HG03095 (cell line): ENCODE results near the gene CDH23.

ENCODE experiments used
- ATAC-seq: cut with Tn5 transposase; IDR thresholded peaks from one replicate; pipeline ENCODE4 v1.9.1; 2021; ENCODE audit warnings: moderate library complexity; ENCODE audit not compliant: unreplicated experiment

CDH23 gene

DNA sequence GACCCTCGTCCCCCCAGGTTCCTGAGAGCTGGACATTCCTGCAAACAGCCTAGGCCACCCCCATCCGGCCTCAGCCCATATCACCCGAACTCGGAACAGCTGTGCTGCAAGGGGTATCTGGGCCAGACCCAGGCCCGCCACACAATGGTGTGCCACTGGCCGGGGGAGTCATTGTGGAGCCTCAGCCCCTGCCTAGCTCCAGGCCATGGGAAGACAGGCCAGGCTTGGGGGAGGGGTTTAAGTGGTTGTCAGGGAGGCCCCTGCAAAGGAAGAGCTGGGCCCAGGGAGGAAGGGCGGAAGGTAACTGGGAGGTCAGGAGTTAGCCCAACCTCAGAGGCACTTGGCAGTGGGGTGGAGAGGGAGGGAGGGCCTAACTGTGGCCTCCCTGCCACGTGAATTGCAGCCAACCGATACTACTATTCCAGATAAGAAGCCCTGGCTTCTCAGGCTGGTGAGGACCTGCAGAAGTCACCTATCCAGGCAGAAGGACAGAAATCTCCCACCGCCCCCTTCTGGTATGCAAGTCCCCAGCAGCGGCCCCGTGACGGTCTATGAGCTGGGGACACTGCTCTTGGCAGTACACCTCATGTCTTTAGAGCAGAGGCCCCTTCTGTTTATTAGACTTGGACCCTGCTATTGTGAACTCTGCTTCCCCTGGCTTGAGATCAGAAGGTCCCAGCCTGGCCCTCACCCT, 349.8 kb downstream of the CDH23 start:
- no peak for ATAC-seq

DNA sequence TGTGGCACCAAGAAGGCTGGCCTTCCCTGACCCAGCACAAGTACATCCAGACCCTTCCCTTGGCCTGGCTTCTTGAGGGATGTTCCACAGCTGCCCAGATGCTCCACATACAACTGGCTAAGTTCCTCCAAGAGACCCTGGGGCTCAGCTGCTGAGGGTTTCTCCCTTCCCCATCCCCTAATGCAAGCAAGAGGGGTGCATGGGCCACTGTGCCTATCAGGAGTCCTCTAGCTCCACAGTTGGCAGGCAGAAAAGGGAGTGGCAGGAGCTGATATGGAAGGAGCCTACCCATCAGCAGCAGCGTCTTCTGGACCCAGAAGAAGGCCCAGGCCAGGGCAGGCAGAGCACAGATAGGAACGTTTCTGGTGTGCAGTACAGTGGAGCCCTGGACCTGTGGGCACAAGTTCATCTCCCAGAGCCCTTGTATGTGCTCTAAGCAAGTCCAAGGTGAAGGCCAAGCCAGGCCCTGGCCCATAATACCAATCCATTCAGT, 350.4 kb downstream of the CDH23 start:
- no peak for ATAC-seq

DNA sequence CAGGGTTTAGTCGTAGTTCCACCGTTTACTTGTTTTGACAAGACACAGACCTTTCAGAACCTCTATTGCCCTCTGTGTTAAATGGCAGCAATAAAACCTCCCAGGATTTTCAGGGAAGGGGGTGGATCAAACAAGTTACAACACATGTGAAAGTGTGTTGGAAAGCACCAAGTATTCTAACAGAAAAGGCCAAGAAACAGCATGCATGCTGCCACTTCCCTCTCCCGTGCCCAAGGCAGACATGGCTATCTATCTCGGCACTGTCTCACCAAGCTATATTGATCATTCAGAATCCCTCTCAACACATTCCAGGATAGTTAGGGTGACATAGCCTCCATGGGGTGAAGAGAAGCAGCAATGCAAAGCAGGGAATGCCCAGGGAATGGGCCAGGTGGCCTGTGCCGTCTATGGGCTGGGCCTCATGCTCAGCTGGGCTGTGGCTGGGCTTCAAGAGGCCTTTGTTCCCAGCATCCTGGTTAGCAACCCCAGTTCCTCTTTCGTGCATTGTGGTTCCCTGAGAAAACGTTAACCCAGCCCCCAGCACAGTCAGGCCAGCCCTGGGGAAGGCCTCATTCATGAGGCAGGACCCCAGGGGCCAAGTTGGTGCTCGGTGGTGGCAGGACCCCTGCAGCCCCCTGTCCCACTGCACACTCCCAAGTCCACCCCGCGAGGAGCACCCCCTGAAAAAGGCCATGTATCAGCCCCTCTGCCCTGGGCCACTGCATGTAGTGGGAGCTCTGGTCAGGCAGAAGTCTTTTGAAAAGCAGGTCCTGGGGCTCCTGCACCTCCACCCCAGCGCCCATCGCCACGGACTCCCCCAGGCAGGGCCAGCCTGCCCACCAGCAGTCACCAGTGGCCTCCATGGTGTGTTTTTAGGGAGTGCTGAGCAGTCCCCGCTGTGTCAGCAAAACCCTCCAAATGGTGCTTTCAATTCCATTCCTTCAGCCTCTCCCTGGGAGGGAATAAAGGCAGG, 351.1 kb downstream of the CDH23 start:
- ATAC-seq: no peak

DNA sequence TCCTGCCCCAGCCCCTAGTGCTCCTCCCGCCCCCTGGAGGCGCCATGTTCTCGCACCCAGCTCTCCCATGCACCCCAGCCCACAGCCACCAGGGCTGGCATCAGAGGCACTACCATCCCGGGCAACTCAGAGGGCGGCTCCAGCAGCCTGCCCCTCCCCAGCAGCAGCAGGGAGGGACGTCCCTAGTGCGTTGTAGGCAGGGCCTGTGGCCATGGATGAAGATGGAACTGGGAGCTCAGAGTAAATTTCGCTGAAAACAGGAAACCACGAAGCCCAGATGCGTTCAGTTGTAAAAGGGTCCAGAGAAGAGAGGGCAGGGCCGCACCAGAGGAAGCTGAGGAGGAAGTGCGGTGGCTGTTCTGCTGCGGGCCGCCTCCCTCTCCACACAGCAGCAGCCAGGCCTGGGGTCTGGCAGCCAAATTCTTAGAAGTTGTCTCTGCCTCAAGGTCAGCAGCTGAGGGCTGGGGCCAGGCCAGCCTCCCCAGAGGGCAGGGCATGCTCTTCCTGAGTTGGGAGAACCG, 352.0 kb downstream of the CDH23 start:
- peak; percentile 63 for ATAC-seq

DNA sequence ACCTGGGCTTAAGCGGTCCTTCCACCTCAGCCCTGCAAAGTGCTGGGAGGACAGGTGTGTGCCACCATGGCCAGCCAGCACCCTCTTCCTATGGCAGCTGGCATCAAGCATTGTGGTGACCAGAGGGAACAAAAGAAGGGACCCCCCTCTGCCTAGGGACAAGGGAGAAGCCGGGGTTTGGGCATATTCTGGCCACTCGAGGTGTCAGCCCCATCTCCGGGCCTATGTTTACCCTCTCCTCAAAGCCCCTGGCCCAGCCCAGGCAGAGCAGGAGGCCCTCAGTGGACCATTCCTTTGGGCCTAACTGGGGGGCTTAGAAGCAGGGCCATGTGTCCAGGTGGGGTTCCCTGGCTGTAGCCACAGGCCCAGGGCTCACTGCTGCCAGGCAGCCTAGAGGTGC, 352.7 kb downstream of the CDH23 start:
- ATAC-seq: no peak

DNA sequence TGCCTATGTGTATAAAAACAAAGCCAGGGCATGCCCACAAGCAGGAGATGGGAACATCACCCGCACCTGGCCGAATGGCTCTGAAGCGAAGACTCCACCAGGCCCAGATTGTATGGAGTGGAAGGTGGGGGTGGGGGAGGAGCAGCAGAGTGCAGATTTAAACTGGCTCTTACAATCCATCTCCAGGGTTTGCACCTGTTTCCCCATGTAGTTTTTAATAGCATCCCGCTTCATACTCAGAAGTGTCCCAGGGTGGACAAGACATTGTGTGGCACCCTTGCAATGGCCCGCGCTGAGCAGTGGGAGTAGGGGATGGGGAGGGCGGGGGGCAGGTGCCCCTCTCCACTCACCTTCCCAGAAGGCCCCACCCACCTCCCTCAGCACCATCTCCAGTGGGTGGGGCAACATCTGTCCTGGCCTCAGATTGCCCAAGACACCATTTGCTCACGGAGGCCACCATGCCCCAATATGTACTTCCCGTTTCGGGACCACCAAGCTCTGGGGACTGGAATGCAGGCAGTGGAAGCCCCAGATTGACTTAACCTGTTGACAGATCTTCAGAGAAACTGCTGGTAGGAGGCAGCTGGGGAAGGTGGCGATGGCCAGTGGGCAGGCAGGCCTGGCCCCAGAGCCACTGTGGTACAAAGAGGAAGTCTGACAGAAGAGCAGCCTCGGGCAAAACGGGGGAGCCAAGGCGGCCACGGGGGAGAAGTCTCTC, 353.6 kb downstream of the CDH23 start:
- no peak for ATAC-seq

DNA sequence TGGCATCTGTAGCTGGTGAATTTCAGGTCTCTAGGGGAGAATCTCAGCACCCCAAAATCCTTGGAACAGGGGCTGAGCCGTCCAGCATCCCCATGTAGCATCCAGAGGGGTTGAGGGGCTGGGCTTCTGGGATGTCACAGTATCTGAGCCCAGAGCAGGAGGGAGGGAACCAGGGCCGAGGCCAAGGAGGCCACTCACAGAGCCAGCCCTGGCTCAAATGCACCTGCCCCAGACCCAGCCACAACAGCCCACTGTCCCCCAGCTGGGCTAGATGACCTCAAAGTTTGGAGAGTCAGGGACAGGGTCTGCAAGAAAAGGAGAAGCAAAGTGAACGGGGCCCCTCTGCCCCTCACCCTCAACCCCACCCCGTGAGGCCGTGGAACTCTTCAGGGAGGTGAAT, 354.3 kb downstream of the CDH23 start:
- ATAC-seq: no peak

DNA sequence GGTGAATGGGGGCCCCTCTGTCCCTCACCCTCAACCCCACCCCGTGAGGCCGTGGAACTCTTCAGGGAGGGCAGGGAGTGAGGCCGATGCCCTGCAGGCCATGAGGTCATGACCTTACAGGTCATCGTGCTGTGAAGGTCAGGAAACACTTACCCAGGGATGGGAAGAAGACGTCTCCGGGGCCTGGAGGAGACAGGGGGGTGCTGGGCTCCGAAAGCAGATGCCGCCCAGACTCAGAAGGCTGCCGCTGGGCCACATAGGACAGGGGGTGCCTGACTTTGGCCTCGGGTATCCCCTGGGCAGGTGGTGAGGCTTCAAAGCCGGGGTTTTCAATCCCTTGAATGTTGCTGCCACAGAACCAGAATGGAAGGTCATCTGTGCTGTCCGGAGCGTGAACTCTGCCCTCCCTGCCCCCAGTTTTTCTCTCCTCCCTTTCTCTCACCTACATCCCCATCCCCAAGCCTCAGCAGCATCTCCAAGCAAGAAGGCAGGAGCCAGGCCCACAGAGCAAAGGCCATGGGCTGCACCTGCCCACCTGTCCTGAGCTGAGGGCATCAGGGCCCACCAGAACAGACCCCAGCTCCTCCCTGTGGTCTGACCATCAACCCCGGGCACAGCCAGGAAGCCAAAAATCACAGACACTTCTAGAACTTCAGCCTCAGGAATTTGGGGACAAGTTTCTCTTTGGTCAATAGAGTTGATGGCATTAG, 354.9 kb downstream of the CDH23 start:
- no peak for ATAC-seq

DNA sequence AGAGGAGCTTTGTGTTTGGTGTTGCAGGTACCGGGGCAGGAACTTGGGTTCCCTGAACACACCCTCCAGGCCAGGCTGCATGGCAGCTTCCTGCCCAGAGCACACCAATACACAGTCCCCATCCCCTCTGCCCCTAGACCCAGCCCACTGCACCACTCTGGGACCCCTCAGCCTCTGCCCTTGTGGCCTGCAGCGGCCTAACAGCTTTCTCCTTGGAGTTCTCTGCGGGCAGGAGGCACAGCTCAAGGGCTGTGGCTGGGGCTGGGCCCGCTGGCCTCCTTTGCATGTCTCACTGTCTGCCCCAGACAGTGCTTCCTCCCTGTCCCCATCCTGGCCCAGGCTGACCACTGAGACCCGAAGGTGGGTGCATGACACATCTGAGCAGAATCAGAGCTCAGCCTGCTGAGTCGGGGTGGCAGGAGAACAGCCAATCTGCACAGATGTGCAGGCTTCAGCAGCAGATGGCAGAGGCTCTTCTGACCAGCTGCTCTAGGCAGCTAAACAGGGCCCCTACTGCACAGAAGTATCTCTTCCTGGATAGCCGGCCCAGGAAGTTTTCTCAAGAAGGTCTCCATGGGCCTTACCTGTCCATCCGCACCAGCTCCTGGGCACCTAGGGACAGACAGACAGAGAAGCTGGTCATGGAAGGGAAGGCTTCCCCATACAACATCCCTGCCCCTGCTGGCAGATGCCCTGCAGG, 355.8 kb downstream of the CDH23 start:
- ATAC-seq: no peak

DNA sequence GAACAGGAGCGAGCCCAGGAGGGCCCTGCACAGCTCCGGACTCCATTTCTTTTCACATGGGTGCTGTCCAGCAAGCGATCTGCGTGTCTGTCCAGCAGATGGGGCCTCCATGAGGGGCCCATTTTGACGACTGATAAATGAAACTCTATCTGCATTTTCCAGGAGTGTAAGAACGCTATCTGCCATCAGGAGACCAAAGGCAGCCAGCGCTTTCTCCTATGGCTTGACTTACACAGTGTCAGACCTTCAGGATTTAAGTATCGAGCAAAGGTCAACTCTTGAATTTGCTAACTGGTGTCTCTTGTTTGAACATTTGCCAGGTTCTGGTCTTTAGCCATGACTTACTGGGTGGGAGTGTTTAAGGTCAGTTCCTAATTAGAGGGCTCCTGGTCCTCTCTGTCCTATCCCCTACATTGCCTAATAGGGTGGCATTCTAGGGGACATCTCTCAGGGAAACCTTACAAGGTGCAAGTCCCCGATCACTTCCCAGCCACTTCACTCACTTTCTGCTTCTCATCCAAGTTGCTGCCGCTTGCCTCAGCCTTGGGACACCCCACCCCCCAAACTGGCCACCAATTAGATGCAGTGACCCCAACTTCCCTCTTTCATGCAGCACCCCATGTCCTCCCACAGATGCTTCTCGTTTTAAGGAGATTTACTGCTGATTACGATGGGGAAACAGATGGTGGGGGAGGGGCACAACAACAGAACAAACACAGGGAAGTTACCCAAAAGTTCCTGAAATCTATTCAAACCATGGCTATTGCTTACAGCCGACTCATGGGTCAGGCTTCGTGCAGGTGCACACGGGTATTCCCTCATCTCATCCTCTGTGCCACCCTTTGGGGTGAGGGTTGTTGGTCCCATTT, 356.6 kb downstream of the CDH23 start:
- ATAC-seq: no peak

DNA sequence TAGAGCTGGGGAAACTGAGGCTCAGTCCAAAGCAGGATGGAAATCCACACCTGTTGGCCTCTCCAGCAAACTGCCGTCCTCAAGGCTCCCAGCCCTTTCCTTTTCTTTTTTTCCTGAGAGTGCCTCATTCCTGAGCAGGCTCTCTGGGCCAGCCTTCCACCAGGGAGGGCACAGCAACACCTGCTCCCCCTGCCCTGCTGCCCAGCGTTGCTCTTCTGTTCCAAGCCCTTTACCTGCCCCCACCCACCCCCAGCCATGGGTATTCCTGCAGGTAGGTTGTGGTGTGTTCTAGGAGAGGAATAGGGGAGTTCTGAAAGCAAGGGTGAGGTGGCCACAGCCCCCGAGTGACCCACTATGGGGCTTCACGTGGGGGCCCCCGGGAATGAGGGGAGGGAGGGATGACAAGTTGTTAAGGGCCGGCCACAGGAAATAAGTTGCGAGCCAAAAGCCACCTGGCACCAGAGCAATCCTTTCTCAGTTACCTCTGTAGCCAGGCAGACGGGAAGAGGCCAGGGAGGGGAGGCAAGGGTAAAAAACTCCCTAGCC, 357.3 kb downstream of the CDH23 start:
- no peak for ATAC-seq

DNA sequence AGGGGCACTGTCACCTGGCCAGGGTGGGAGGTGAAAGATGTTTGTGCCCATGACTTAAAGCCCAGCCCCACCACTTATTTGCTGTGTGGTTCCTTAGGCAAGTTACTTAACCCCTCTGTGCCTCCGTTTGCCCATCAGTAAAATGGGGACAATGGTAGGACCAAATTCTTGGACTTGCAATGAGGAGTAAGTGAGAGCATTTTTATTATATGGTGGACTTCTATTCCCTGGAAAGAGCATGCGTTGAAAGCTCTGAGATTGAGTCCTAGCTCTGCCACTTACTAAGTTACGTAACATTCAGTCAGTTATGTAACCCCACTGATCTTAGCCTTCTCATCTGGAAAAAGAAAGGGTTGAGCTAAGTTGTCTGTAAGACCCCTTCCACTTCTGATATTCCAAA, 357.8 kb downstream of the CDH23 start:
- ATAC-seq: no peak

DNA sequence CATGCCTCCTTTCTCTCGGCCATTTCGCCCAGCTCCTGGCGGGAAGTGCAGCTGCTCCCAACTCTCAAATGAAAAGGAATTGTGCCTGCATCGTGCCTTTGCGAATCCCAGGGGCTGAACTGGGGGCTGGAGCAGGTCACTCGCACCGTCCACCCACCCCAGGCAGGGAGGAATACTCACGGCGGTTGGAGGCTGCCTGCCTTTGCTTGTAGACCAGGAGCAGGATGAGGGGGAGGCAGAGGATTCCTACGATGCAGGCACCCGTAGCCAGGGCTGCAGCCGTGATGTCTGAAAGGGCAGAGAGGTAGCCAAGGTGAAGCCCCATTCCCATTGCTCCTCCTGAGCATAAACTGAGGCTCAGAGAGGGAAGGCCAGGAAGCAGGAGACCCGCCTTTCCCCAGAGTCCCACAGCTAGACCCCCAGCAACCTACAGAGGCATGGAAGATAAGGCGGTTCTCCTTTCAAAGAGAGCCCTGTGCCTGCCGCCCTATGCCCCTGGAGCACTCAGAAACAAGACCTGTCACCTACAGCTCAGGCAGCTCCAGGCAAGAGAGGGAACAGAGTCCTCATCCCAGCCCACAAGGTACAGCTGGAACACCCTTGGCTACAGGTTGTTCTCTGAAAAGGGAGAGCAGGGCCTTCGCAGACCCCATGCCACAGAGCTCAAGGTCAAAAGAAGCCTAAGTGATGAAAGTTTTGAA, 358.6 kb downstream of the CDH23 start:
- ATAC-seq: no peak

DNA sequence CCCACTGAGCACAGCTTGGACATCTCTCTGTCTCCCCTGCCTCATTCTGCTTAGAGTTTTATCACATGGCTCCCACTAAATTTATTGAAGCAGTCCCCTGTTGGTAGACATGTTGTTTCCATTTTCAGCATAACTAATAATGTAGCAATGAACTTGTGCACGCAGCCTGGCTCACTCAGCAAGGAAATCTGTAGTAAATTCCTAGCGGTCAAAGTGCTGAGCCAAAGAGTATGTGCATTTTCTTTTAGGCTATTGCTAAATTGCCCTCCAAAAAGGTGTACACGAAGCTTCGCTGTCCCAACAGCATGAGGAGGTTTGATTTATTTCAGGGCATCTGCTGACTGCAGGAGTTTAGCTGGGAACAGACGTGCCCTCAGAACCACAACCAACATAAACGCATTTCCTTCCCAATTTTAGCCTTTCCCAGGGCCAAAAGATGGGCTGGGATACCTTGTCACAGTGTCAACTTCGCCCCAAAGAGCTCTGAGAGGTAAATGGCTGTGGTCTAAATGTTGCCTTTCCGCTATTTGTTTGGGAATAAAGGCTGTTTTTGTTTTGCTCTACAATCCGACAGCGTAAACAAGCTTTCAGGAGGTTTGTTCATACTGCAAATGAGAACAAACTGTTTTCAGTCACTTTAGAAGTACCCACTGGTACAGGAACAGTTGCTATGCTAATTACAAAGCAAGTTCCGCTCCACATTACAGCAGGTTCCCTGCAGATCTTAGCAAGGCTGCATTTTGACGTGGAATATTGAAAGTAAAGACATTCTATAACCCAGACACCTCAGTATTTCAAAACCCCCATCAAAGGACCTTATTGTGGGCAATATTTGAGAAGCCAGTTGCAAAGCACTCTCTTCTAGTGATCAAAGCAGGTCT, 359.8 kb downstream of the CDH23 start:
- ATAC-seq: no peak

DNA sequence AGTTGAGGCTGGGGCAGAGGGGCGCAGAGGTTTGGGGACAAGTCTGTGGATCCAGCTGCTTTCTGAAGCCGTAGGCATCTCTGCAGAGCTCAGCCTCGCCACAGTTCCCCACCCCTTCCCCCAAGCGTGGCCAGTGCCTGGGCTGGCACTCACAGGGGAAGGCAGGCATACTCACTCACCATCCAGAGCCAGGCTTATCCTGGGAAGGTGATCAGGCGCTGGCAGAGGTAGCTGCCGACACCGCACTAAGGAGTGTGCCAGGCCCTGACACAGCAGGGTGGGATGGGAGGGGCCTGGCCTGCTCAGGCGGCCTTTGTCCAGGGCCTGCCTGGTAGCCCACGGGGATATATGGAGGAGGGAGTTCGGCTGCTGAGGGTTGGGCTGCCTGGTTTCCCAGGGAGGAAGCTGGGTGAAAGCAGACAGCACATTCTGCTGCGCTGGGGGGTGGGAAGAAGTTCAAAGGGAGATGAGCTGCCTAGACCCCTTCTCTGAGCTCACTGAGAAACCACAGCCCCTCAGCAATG, 360.7 kb downstream of the CDH23 start:
- no peak for ATAC-seq

DNA sequence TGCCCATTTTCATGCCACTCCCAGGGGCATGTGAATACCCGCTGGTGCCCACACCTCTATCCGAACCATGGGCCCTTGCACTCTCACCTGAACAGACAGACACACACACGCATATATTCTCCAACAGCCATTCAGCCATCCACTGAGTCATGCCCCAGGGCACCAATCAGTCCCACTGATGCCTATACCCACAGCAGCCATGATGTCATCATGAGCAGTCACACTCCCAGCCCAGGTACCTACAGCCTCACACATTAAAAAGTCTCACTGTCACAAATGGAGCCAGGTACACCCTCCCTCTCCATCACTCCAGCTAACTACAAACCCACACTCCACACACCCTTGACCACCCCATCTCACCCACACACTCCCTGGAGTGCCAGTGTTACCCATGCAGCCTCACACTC, 364.4 kb downstream of the CDH23 start:
- no peak for ATAC-seq
